Peyer's patch (tissue), 4 donors: Measurements from ENCODE around the gene FXYD1. TPM values are rescaled to one million over a fixed set of nuclear protein-coding genes. Genes with fewer than 3 reads are reported as not detected.

ENCODE experiments used
- DNase-seq, 3 donors: peaks; one replicate each; pipeline ENCODE4 v3.0.0-alpha.2; 2017 to 2019
- H3K27ac ChIP-seq, 4 donors: fragments of 200-600 bp; sonication (generic); one replicate each; pipeline ENCODE4 v1.5.1; 2016 to 2019
- H3K27me3 ChIP-seq, 2 donors: fragments of 200-600 bp; sonication (generic); one replicate each; pipeline ENCODE4 v1.5.1; 2019
- H3K36me3 ChIP-seq, 3 donors: fragments of 200-600 bp; sonication (generic); one replicate each; pipeline ENCODE4 v1.5.1; 2016 to 2019
- H3K4me1 ChIP-seq, 4 donors: fragments of 200-600 bp; sonication (generic); one replicate each; pipeline ENCODE4 v1.5.1; 2016 to 2019
- H3K4me3 ChIP-seq, 4 donors: fragments of 200-600 bp; sonication (generic); 1 replicate in 3 of 4; 2 replicates in 1 of 4; pipeline ENCODE4 v1.5.1; 2016 to 2019; ENCODE audit warnings: mild to moderate bottlenecking in 1 of 4
- H3K9me3 ChIP-seq, 4 donors: fragments of 200-600 bp; sonication (generic); one replicate each; pipeline ENCODE4 v1.5.1; 2016 to 2019; ENCODE audit warnings: mild to moderate bottlenecking in 1 of 4
- CTCF ChIP-seq, 6 experiments: fragments of 450-650 bp in 4 of 6; fragments of 200-600 bp in 2 of 6; sonication (generic) in 1 of 6; IDR thresholded peaks; one replicate each; pipeline ENCODE4 v1.5.1; 2017 to 2019; ENCODE audit warnings: antibody characterized with exemption in 6 of 6, mild to moderate bottlenecking in 3 of 6, moderate library complexity in 1 of 6
- POLR2A ChIP-seq, 2 donors: fragments of 450-650 bp; IDR thresholded peaks; one replicate each; pipeline ENCODE4 v1.5.1; 2017; ENCODE audit warnings: antibody characterized with exemption in 2 of 2, mild to moderate bottlenecking in 2 of 2, moderate library complexity in 2 of 2
- total RNA-seq, 4 donors: library from RNA; depleted of rRNA; stranded (reverse); fragments of >200 nt; gene quantifications; one replicate each; pipeline ENCODE4 v1.1.0, GENCODE V29; 2016

The FXYD1 gene
- total RNA-seq, 4 donors from 2014 or later, result 12.3 to 12.7 TPM; not detected in 2

- Histone ChIP-seq H3K4me3 (peak overlapping the region in 2 of 4 donors; percentile 56 to 68), H3K4me1 (peaks cover 2 to 50% (median 4%) of the 10 kb centered on the region in 4 donors), H3K9me3 (no peaks in the 10 kb centered on the region), H3K27ac (peak overlapping the region in 3 of 4 donors; percentile 79 to 97 (median 85)), H3K27me3 (no peaks in the 10 kb centered on the region), H3K36me3 (peaks cover 0 to 22% (median 0%) of the 10 kb centered on the region in 3 donors)
- no peak for DNase-seq
- TF ChIP-seq POLR2A (IDR thresholded peaks at IDR 0.05) (no peak), CTCF (IDR thresholded peaks at IDR 0.05) (no peak)
These were observed 19.0 kb upstream of the FXYD1 start for GRCh38 chr19:35119578-35120155.

GRCh38 chr19:35120492-35120891 lies 18.1 kb upstream of the FXYD1 start:
- H3K36me3 ChIP-seq, result peaks cover 0 to 22% (median 0%) of the 10 kb centered on the region in 3 donors
- H3K4me1 ChIP-seq, result peaks cover 5 to 58% (median 7%) of the 10 kb centered on the region in 4 donors
- H3K27me3 ChIP-seq, result no peaks in the 10 kb centered on the region
- DNase-seq, result peak in 1 of 3 donors; percentile 70
- H3K27ac ChIP-seq, result peak overlapping the region; percentile 38 to 97 (median 66)
- H3K4me3 ChIP-seq, result peak overlapping the region in 2 of 4 donors; percentile 43 to 56
- no peaks in the 10 kb centered on the region for H3K9me3 ChIP-seq
- TF ChIP-seq POLR2A (IDR thresholded peaks at IDR 0.05), result no peak
- no peak for TF ChIP-seq CTCF (IDR thresholded peaks at IDR 0.05)

DNA sequence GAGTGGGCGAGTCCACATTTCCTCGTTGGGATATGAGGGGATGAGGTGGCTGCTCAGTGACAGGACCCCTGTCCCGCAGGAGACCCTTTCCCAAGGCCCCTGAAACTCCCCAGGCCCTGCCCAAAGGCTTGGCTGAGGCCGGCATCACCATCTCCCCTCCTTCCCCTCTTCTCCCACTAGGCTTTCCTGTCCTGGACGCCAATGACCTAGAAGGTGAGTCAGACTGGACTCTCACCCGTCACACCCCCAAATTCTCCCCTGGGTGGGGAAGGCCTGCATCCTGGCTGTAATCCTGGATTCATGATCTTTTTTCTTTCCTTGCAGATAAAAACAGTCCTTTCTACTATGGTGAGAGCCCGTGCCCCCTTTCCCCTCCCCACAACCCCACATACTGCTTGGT lies 17.7 kb upstream of the FXYD1 start:
- peak in 1 of 3 donors; percentile 82 for DNase-seq
- H3K36me3 ChIP-seq, result peaks cover 0 to 22% (median 0%) of the 10 kb centered on the region in 3 donors
- peak overlapping the region in 2 of 4 donors; percentile 43 to 56 for H3K4me3 ChIP-seq
- peak in 1 of 6 experiments; percentile 4 for TF ChIP-seq CTCF (IDR thresholded peaks at IDR 0.05)
- peak; percentile 27 to 66 for TF ChIP-seq POLR2A (IDR thresholded peaks at IDR 0.05)
- peaks cover 5 to 62% (median 8%) of the 10 kb centered on the region in 4 donors for H3K4me1 ChIP-seq
- H3K27me3 ChIP-seq, result no peaks in the 10 kb centered on the region
- H3K9me3 ChIP-seq, result no peaks in the 10 kb centered on the region
- peak overlapping the region; percentile 38 to 97 (median 66) for H3K27ac ChIP-seq

DNA sequence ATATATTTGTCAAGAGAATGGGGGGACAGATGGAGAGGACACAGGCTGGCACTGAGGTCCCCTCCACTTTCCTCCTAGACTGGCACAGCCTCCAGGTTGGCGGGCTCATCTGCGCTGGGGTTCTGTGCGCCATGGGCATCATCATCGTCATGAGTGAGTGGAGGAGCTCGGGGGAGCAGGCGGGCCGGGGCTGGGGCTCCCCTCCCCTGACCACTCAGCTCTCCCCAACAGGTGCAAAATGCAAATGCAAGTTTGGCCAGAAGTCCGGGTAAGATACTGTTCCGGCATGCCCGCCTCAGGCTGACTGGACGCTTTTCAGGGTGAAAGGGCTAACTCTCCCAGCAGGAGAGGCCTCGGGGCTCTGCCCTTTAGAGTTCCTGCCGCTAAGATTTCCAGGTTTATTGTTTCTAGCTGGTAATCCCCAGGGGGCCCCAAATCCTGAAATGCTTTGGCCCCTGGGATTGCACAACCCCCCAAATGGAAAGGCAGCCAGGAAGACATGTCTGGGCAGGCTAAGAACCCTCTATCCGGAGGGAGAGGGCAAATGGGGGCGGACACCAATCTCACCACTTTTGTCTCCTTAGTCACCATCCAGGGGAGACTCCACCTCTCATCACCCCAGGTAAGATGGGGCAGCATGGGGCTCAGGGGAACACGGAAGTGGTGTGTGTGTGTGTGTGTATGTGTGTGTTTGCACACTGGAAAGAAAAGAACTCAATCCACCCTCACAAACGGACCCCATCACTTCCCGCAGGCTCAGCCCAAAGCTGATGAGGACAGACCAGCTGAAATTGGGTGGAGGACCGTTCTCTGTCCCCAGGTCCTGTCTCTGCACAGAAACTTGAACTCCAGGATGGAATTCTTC lies 15.7 kb upstream of the FXYD1 start:
- peak overlapping the region in 1 of 4 donors; percentile 50 for H3K4me3 ChIP-seq
- H3K36me3 ChIP-seq, result peaks cover 0 to 18% (median 0%) of the 10 kb centered on the region in 3 donors
- DNase-seq, result no peak
- H3K27ac ChIP-seq, result peak overlapping the region in 3 of 4 donors; percentile 61 to 97 (median 79)
- TF ChIP-seq CTCF (IDR thresholded peaks at IDR 0.05), result no peak
- no peak for TF ChIP-seq POLR2A (IDR thresholded peaks at IDR 0.05)
- peaks cover 5 to 66% (median 8%) of the 10 kb centered on the region in 4 donors for H3K4me1 ChIP-seq
- no peaks in the 10 kb centered on the region for H3K27me3 ChIP-seq
- H3K9me3 ChIP-seq, result no peaks in the 10 kb centered on the region

- TF ChIP-seq CTCF (IDR thresholded peaks at IDR 0.05), result no peak
- TF ChIP-seq POLR2A (IDR thresholded peaks at IDR 0.05), result no peak
- peaks cover 5 to 66% (median 8%) of the 10 kb centered on the region in 4 donors for H3K4me1 ChIP-seq
These were observed 15.1 kb upstream of the FXYD1 start for GRCh38 chr19:35123573-35123972.

More at GRCh38 chr19:35123573-35123972, 15.1 kb upstream of the FXYD1 start:
- DNase-seq, result no peak
- Histone ChIP-seq H3K36me3 (peaks cover 0 to 16% (median 0%) of the 10 kb centered on the region in 3 donors), H3K27me3 (no peaks in the 10 kb centered on the region), H3K4me3 (peak overlapping the region in 1 of 4 donors; percentile 50), H3K27ac (peak overlapping the region in 3 of 4 donors; percentile 61 to 97 (median 79)), H3K9me3 (no peaks in the 10 kb centered on the region)
